ENCODE data around the gene GPATCH2L. TPM values are rescaled to one million over a fixed set of nuclear protein-coding genes. Genes with fewer than 3 reads are reported as not detected.

The GPATCH2L gene
- total and polyA plus RNA-seq, 2 donors (not counting 1 experiment from before 2014, with no cell fraction given), result 17.4 to 82.7 TPM

GRCh38 chr14:76134231-76134630 lies 17.5 kb upstream of the GPATCH2L start:
- Mint-ChIP-seq H3K9me3 (ENCODE audit: insufficient read depth) (no peaks in the 10 kb centered on the region), H3K27me3 (peaks cover 69% of the 10 kb centered on the region), H3K4me3 (no peak overlapping the region), H3K4me1 (peaks cover 8% of the 10 kb centered on the region), H3K27ac (no peak overlapping the region)
- no peak overlapping the region for H3K4me2 ChIP-seq (replicated peaks; ENCODE audit: low read depth, low read length, poor library complexity, severe bottlenecking)
- no peak for TF ChIP-seq EZH2 (IDR thresholded peaks at IDR 0.05; ENCODE audit: borderline replicate concordance, insufficient read depth, low read depth, low read length, poor library complexity, severe bottlenecking)
- TF ChIP-seq CTCF (IDR thresholded peaks at IDR 0.05), result no peak
- 92% methylated on average over 19 of the region's 19 CpGs for WGBS (ENCODE audit: insufficient coverage)
- peaks cover 0 to 5% of the 10 kb centered on the region in 2 donors for H3K4me1 ChIP-seq (ENCODE audit: control insufficient read depth in 2 of 2, insufficient read depth in 2 of 2, low read length in 2 of 2)
- no peaks in the 10 kb centered on the region for H4K20me1 ChIP-seq (ENCODE audit: control insufficient read depth, insufficient read depth, low read length, poor library complexity, severe bottlenecking)
- no peak overlapping the region for H3K27ac ChIP-seq (ENCODE audit: low read length in 2 of 2)
- H3K4me3 ChIP-seq (ENCODE audit: control extremely low read depth in 1 of 5, extremely low read depth in 1 of 5, insufficient read depth in 1 of 5, low read depth in 2 of 5, low read length in 4 of 5), result no peak overlapping the region
- no peak overlapping the region for H2AFZ ChIP-seq (ENCODE audit: insufficient read depth, low read depth, low read length, poor library complexity, severe bottlenecking)
- DNase-seq (no peak), ATAC-seq (ENCODE audit: low read depth) (no peak)
- no peaks in the 10 kb centered on the region for H3K9me3 ChIP-seq (ENCODE audit: control extremely low read depth in 1 of 3, control insufficient read depth in 2 of 3, insufficient read depth in 1 of 3, low read length in 2 of 3)
- peaks cover 0 to 61% (median 21%) of the 10 kb centered on the region in 4 experiments for H3K27me3 ChIP-seq (replicated peaks in 1 of 4; ENCODE audit: control extremely low read depth in 1 of 4, control insufficient read depth in 3 of 4, insufficient read depth in 4 of 4, low read length in 3 of 4)
- no peaks in the 10 kb centered on the region for H3K79me2 ChIP-seq (ENCODE audit: control insufficient read depth, insufficient read depth, low read length)
- ChIA-PET CTCF (no interaction called here), POLR2A (no interaction called here)
- intact Hi-C loops (cut with micrococcal nuclease), result no loop called here
- no peak overlapping the region for H3K9ac ChIP-seq (ENCODE audit: low read length)
- no peaks in the 10 kb centered on the region for H3K36me3 ChIP-seq (replicated peaks in 1 of 2; ENCODE audit: control extremely low read depth in 1 of 2, control insufficient read depth in 1 of 2, extremely low read depth in 1 of 2, insufficient read depth in 2 of 2, low read length in 1 of 2)

- H3K4me2 ChIP-seq (replicated peaks; ENCODE audit: low read depth, low read length, poor library complexity, severe bottlenecking), result no peak overlapping the region
- Mint-ChIP-seq H3K4me3 (no peak overlapping the region), H3K9me3 (ENCODE audit: insufficient read depth) (no peaks in the 10 kb centered on the region), H3K27me3 (peaks cover 76% of the 10 kb centered on the region), H3K4me1 (peaks cover 10% of the 10 kb centered on the region), H3K27ac (no peak overlapping the region)
- H3K4me3 ChIP-seq (ENCODE audit: control extremely low read depth in 1 of 5, extremely low read depth in 1 of 5, insufficient read depth in 1 of 5, low read depth in 2 of 5, low read length in 4 of 5), result no peak overlapping the region
- H3K27ac ChIP-seq (ENCODE audit: low read length in 2 of 2), result no peak overlapping the region
- WGBS (ENCODE audit: insufficient coverage), result 80% methylated on average over 2 of the region's 7 CpGs
- no peaks in the 10 kb centered on the region for H3K79me2 ChIP-seq (ENCODE audit: control insufficient read depth, insufficient read depth, low read length)
- TF ChIP-seq EZH2 (IDR thresholded peaks at IDR 0.05; ENCODE audit: borderline replicate concordance, insufficient read depth, low read depth, low read length, poor library complexity, severe bottlenecking), result no peak
- TF ChIP-seq CTCF (IDR thresholded peaks at IDR 0.05), result no peak
- H3K4me1 ChIP-seq (ENCODE audit: control insufficient read depth in 2 of 2, insufficient read depth in 2 of 2, low read length in 2 of 2), result peaks cover 0 to 5% of the 10 kb centered on the region in 2 donors
- no peaks in the 10 kb centered on the region for H3K9me3 ChIP-seq (ENCODE audit: control extremely low read depth in 1 of 3, control insufficient read depth in 2 of 3, insufficient read depth in 1 of 3, low read length in 2 of 3)
- intact Hi-C loops (cut with micrococcal nuclease), result no loop called here
- CTCF ChIA-PET, result interaction anchor here (0.5 kb wide), 1 partner anchor 176 kb away, joined by 3 read pairs; no protein-coding TSS in a partner anchor
- H2AFZ ChIP-seq (ENCODE audit: insufficient read depth, low read depth, low read length, poor library complexity, severe bottlenecking), result no peak overlapping the region
- no peaks in the 10 kb centered on the region for H3K36me3 ChIP-seq (replicated peaks in 1 of 2; ENCODE audit: control extremely low read depth in 1 of 2, control insufficient read depth in 1 of 2, extremely low read depth in 1 of 2, insufficient read depth in 2 of 2, low read length in 1 of 2)
- ATAC-seq (ENCODE audit: low read depth), result no peak
- no peak overlapping the region for H3K9ac ChIP-seq (ENCODE audit: low read length)
- peaks cover 0 to 73% (median 32%) of the 10 kb centered on the region in 4 experiments for H3K27me3 ChIP-seq (replicated peaks in 1 of 4; ENCODE audit: control extremely low read depth in 1 of 4, control insufficient read depth in 3 of 4, insufficient read depth in 4 of 4, low read length in 3 of 4)
- no peaks in the 10 kb centered on the region for H4K20me1 ChIP-seq (ENCODE audit: control insufficient read depth, insufficient read depth, low read length, poor library complexity, severe bottlenecking)
- POLR2A ChIA-PET, result no interaction called here
- no peak for DNase-seq
These were observed 16.0 kb upstream of the GPATCH2L start for GRCh38 chr14:76135722-76136121.

Measured in B cell (primary cell).